ENCODE measurements around the gene LGALS4.
"Not testable (repeated sequence)": the region's sequence is repeated elsewhere in the genome, so short reads cannot be mapped to it uniquely, and the experiment has no call there.

Gene LGALS4, protein sequence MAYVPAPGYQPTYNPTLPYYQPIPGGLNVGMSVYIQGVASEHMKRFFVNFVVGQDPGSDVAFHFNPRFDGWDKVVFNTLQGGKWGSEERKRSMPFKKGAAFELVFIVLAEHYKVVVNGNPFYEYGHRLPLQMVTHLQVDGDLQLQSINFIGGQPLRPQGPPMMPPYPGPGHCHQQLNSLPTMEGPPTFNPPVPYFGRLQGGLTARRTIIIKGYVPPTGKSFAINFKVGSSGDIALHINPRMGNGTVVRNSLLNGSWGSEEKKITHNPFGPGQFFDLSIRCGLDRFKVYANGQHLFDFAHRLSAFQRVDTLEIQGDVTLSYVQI

DNA sequence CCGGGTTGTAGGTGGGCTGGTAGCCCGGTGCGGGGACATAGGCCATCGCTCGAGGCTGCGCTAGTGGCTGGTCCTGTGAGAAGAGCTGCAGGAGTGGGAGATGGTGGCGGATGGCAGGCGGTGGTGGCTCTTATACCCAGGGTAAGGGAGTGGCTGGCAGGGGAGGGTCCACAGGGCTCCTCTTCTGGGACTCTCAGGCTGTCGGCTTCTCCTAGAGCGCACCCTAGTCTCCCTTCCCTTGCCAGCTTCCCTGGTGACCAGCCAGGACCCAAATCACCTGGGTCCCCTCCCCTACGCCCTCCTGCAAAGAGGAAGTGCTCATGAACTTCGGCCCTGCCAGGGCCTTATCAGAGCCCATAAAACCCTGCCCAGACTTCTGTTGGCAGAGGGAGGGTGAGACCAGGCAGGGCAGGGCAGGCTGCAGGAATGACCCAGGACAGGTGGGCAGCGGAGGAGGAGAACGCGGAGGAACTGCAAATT is at the start of gene LGALS4:
LGALS4 (minus strand) TSS at position 105 of the 480 bp plus-strand sequence; CDS start at position 46, 59 bp downstream.
- no peak for DNase-seq

DNA sequence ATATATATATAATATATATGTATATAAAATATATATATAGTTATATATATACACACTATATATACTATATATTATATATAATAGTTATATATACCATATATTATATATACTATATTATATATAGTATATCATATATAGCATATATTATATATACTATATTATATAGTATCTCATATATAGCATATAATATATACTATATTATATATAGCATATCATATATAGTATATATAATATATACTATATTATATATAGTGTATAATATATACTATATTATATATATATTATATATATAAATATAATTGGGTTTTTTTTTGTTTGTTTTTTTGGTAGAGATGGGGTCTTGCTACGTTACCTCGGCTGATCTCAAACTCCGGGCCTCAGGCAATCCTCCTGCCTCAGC is 48.6 kb upstream of the LGALS4 start:
- no peak for DNase-seq
- in situ Hi-C loops (cut with MboI; ENCODE audit: low pct_unique_long_range_greater_than_20kb, low sequenced_read_pairs), result no loop called here

More for the DNA sequence above, at the start of gene LGALS4:
- in situ Hi-C loops (cut with MboI; ENCODE audit: low pct_unique_long_range_greater_than_20kb, low sequenced_read_pairs), result no loop called here

DNA sequence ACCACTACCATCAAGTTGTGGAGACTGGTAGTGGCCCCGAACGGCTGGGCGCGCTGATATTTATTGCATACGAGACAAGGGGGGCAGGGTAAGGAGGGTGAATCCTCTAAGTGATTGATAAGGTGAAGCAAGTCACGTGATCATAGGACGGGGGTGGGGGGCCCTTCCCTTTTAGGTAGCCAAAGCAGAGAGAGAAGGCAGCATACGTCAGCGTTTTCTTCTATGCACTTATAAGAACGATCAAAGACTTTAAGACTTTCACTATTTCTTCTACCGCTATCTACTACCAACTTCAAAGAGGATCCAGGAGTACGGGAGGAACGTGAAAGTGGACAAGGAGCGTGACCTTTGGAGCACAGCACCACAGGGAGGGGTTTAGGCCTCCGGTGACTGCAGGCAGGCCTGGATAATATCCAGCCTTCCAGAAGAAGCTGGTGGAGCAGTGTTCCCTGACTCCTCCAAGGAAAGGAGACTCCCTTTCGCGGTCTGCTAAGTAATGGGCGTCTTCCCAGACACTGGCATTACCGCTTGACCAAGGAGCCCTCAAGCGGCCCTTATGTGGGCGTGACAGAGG is 47.0 kb upstream of the LGALS4 start:
- DNase-seq; in situ Hi-C loops (cut with MboI; ENCODE audit: low pct_unique_long_range_greater_than_20kb, low sequenced_read_pairs): not testable (repeated sequence)

DNA sequence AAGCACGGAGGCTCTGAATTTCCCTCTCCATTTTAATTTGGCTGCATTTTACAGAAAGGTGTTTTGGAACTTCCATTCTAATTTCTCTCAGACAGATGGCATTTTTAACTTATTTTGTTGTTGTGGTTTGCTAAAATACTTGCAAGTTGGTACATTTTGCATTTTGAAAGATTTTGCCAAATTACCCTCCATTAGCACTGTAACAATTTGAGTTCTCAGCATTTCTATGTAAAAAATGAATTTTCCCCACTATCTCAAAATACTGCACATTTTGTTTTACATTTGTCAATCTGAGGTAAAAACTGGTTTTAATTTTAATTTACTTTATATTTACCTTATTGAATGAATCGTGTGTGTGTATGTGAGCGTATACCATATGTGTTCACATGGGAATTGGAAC is 44.1 kb upstream of the LGALS4 start:
- no peak for DNase-seq
- in situ Hi-C loops (cut with MboI; ENCODE audit: low pct_unique_long_range_greater_than_20kb, low sequenced_read_pairs), result no loop called here

DNA sequence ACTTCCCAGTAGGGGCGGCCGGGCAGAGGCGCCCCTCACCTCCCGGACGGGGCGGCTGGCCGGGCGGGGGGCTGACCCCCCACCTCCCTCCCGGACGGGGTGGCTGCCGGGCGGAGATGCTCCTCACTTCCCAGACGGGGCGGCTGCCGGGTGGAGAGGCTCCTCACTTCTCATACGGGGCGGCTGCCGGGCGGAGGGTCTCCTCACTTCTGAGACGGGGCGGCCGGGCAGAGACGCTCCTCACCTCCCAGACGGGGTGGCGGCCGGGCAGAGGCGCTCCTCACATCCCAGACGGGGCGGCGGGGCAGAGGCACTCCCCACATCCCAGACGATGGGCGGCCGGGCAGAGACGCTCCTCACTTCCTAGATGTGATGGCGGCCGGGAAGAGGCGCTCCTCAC is 43.0 kb upstream of the LGALS4 start:
- DNase-seq; in situ Hi-C loops (cut with MboI; ENCODE audit: low pct_unique_long_range_greater_than_20kb, low sequenced_read_pairs): not testable (repeated sequence)

DNA sequence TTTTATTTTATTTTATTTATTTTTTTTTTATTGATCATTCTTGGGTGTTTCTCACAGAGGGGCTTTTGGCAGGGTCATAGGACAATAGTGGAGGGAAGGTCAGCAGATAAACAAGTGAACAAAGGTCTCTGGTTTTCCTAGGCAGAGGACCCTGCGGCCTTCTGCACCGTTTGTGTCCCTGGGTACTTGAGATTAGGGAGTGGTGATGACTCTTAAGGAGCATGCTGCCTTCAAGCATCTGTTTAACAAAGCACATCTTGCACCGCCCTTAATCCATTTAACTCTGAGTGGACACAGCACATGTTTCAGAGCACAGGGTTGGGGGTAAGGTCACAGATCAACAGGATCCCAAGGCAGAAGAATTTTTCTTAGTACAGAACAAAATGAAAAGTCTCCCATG is 42.2 kb upstream of the LGALS4 start:
- DNase-seq; in situ Hi-C loops (cut with MboI; ENCODE audit: low pct_unique_long_range_greater_than_20kb, low sequenced_read_pairs): not testable (repeated sequence)

DNA sequence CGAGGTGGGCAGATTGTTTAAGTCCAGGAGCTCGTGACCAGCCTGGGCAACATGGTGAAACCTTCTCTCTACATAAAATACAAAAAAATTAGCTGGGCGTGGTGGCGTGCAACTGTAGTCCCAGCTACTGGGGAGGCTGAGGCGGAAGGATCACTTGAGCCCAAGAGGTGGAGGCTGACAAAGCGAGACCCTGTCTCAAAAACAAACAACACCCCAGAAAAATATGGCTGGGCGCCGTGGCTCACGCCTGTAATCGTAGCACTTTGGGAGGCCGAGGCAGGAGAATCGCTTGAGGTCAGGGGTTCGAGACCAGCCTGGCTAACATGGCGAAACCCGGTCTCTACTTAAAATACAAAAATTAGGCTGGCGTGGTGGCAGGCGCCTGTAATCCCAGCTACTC is 40.5 kb upstream of the LGALS4 start:
- in situ Hi-C loops (cut with MboI; ENCODE audit: low pct_unique_long_range_greater_than_20kb, low sequenced_read_pairs), result no loop called here
- DNase-seq, result no peak

DNA sequence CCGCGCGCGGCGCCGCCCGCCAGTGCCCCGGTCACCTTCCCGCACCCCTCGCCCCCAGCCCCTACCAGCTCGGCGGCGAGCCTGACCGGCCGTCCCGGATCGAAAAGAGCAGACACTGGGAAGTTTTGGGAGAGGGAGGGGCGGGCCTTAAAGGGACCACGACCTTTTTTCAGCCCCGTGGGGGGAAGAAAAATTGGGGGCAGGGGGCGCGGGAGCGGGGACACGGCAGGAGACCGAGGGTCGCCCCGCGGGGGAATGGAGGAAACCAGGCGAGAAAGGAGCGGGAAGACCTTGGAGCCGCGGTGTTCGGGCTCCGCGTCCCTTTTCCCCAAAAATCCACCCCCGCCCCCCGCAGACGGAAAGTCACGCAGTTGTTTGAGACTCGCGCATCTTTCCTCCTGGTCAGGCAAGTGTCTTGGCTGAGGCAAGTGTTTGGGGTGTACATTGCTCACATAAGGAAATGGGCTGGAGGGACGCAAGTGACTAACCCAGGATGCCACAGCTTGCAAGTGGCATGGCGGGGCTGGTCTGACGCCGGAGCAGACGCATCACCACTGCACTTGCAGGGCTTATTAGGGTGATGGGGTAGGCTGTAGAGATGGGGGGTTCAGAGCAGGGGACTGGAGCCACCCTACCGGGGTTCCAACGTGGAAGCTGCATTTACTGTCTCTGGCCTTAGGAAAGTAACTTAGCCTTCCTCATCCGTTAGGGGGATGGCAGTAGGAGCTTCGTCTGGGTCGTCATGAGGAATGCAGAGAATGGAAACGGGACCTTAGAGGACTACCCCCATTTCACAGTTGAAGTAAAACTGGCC is 39.7 kb upstream of the LGALS4 start:
- in situ Hi-C loops (cut with MboI; ENCODE audit: low pct_unique_long_range_greater_than_20kb, low sequenced_read_pairs), result no loop called here
- DNase-seq, result peak; percentile 52

DNA sequence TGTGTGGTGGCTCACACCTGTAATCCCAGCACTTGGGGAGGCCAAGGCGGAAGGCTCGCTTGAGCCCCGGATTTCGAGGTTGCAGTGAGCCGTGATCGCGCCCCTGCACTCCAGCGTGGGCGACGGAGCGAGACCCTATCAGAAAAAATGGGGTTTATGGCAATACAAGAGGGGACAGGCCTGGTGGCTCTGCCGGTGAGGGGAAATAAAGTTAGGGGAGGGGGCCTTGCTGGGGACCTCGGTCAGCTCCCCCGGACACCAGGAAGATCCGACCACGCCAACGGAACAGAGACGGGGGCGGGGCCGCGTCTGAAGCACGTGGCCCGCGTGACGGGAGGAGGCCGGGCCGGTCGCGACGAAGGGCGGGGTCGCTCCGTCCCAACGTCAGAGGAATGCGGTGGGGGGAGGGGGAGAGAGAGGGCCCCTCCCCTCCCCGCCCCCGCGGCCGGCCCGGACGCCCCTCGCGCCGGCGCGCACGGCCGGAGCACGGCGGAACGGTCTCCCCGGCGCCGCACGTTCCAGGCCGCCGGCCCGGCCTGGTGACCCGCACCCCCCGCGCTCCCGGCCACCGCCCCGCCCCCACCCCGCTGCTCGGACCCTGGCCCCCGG is 39.0 kb upstream of the LGALS4 start:
- peak; percentile 82 for DNase-seq
- in situ Hi-C loops (cut with MboI; ENCODE audit: low pct_unique_long_range_greater_than_20kb, low sequenced_read_pairs), result no loop called here

DNA sequence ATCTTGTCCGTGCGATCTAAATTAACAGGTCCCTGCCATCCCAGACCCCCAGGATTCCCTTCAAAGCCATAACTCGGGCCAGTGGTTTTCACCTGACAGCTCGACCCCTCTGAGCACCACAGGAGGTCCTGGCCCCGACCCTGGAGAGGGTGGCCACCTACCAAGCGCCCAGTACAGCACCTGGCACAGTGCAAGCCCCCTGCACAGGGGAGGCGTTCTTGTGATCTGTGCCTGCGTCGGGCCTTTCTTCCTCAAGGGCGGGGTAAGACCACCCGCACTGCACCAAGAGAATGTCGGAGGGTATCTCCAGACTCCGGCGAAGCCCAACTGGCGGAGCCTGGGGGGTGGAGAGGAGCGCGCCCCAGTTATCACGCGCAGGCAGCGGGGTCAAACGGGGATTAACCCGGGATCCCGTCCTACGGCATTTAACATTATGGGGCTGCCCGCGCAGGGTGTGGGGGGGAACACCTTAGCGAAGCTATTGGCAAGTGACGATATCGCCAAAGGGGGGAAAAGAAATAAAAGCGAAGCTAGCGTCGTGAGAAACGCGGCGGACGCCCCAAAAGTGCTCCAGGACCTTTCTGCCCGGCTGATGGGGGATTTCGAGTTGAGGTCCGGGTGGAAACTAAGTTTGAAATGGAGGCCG is 38.4 kb upstream of the LGALS4 start:
- DNase-seq, result no peak
- in situ Hi-C loops (cut with MboI; ENCODE audit: low pct_unique_long_range_greater_than_20kb, low sequenced_read_pairs), result no loop called here

DNA sequence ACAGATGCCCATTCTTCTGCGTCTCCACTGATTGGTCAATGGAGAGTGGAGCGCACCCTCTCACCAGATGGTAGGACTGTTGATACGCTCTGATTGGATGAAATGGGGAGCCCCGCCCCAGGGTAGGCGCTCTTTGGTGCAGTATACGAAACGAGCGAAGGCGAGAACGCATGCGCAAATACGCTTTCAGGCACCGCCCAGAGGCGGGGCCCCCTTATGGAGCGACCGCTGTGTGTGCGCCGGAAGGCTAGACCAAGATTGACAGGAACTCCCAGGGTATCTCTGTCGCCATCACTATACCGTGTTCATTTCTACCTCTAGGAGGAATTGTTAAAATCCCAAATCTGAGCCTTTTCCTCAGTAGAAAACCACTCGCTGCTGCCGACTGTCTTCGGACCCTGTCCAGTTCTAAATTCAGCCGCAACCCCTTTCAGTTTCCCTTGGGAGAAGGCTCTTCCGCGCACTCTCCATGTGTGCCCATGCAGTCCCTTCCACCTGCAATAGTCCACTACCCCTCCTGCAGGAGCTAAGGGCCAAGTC is 37.8 kb upstream of the LGALS4 start:
- in situ Hi-C loops (cut with MboI; ENCODE audit: low pct_unique_long_range_greater_than_20kb, low sequenced_read_pairs), result no loop called here
- no peak for DNase-seq

DNA sequence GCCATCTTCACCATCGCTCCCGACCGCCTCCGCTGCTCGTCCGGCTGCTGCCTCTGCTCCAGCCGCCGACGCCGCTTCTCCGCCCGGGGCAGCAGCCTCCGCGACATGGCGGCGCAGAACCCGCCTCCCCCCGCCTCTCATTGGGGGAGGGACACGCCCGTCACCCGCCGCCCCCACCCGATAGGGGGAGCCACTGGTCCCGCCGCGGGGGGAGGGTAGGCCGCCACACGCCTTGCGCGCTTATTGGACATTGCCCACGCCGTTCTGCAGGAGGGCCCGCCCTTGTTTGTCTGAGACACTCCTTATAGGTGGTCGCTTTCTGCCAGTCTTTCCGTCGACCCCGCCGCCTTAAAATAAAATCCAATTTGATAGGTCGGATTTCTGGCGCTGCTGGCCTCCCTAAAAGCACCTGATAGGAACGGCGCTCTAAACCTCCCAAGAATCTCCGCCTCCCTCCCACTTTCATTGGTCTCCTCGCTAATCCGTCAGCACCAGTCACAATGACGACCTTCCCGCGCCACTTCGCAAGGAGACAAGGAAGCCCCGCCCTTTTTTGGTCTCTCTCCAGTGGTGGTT is 37.2 kb upstream of the LGALS4 start, which contains the start of gene HNRNPL:
HNRNPL (minus strand) TSS at position 127 of the 576 bp plus-strand sequence; CDS start at position 107, 20 bp downstream.
- DNase-seq, result peak; percentile 100
- in situ Hi-C loops (cut with MboI; ENCODE audit: low pct_unique_long_range_greater_than_20kb, low sequenced_read_pairs), result no loop called here

DNA sequence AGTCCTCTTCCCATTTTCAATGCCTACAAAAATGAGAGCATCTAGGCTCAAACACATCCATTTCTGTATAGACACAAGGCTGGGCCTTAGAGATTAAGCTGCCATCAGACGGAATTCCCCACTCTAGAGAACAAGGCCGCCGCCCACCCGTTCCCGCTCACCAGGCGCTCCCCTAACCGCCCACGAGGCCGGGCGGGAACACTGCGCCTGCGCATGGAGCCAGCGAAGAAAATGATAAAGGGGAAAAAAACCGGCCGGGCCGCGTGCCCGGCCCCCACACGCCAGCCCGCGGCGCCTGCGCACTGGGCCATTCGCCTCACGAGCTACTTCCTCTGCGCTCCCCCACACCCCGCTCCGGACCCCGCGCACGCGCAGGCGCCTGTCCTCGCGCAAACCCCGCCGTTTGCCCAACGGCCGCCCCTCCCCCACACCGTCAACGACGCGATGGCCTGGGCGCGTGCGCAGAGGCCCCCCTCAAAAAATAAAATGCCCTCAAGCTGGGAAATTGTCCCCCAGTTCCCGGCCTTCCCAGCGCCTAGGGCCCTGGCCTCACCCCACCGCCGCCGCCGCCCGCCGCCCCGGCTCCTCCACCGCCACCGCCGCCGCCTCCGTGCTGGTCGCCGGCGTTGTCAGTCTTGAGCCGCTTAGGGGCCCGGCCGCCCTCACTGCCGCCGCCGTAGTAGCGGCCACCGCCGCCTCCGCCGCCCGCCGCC is 36.6 kb upstream of the LGALS4 start:
- peak; percentile 97 for DNase-seq
- in situ Hi-C loops (cut with MboI; ENCODE audit: low pct_unique_long_range_greater_than_20kb, low sequenced_read_pairs), result no loop called here

DNA sequence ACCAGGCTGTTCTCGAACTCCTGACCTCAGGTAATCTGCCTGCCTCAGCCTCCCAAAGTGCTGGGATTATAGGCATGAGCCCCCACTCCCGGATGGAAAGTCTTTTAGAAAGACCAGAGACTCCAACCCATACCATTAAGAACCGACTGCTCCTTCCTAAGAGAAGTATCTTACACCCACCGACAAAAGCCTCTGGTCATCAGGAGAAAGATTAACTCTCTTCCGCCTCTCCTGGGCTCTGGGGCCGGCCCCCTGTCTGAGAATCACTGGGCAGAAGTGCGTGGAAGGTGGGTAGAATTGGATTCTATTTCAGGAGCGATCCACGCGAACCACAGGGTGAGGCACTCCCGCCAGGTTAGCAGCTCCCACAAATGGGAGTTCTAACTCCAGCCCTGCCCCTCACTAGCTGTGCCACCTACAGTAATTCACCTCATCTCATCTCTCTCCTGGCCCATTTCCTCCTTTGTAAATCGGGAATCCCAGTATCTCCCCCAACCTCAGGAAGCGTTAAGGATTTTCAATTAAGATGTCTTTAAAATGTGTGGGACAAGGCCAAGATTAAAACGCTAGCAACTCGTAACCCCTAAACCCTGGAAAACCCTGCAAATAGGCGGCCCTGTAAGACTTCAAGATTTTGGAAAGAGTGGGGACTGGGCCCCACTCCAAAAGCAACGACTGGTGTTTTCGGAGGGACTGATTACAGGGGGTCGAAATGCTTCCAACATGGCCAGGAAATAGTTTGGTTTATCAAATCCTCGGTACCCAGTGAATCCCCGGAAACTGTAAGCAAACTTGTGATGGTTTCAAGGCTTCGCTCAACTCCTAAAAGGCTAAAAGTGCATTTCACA is 35.8 kb upstream of the LGALS4 start:
- no peak for DNase-seq
- in situ Hi-C loops (cut with MboI; ENCODE audit: low pct_unique_long_range_greater_than_20kb, low sequenced_read_pairs), result no loop called here

DNA sequence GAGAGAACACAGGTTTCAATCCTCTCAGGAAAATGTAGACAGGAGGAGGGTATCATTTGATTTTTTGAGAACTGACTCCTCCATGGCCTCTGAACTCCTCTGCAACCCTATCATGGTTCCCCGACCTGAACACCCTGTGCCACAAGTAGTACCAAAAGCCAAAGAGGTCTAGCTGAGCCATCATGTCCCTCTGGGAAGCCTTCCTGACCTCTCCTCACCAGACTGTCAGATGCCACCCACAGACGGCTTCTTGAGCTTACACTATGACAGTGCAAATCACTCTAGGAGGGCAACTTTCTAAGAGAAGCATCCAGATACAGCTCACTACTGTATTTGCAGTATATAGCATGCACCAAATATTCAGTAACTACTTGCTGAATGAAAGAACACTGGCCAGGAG is 33.4 kb upstream of the LGALS4 start:
- DNase-seq, result no peak

DNA sequence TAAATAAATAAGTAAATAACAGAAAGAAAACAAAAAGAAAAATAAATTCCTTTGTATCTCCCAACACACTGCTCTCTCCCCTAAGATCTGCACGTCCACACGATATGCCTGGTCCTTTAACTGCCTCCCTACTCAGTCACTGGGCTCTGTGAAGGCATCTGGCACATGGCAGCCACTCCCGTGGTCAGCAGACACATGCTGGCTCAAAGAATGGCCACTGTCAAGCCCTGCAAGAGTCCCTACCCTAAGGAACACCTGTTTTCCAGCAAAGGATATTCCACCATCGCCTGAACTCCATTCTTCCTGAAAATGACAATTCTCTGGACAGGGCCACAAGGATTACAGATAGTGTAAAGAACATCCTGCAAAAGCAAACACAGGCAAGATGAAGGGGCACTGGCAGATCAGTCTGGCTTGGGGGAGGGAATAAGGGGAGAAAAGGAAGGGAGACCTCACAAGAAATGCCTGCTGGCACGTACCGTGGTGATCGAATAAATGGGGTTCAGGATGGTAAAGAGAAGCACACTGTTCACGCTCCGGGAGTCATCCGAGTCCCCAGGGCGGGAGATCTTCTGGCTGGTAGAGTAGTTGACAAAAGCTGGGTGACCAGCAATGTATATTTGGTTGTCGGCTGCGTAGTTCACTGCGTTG is 32.8 kb upstream of the LGALS4 start:
- in situ Hi-C loops (cut with MboI; ENCODE audit: low pct_unique_long_range_greater_than_20kb, low sequenced_read_pairs), result no loop called here

More for the DNA sequence above, 33.4 kb upstream of the LGALS4 start:
- in situ Hi-C loops (cut with MboI; ENCODE audit: low pct_unique_long_range_greater_than_20kb, low sequenced_read_pairs), result no loop called here

More for the DNA sequence above, 32.8 kb upstream of the LGALS4 start:
- DNase-seq, result no peak

All from KBM-7 (cell line).